CD4-positive, alpha-beta memory T cell (primary cell): Measurements from ENCODE around the gene CDC42BPG. TPM values are rescaled to one million over a fixed set of nuclear protein-coding genes. Genes with fewer than 3 reads are reported as not detected.

Source experiments
- CTCF ChIA-PET: fragments of 350-600 bp; sonication (Branson Sonifier 250); formaldehyde crosslinking; loops from one replicate; lab custom pipeline; 2021; ENCODE audit warnings: inconsistent platforms; ENCODE audit not compliant: partially characterized antibody; lab: Charles Lee
- POLR2A ChIA-PET: fragments of 350-600 bp; sonication (Branson Sonifier 250); formaldehyde crosslinking; loops from one replicate; lab custom pipeline; 2021; ENCODE audit not compliant: partially characterized antibody; lab: Charles Lee
- DNase-seq, 5 donors: peaks; one replicate each; pipeline versions ENCODE4 v3.0.0 to v3.0.0-alpha.2; 2020 to 2022; ENCODE audit warnings: mixed read lengths in 1 of 5
- H3K27ac ChIP-seq: one replicate; pipeline ENCODE4 v1.7.0; 2013; ENCODE audit warnings: low read depth, low read length
- H3K27me3 ChIP-seq: 2 replicates; pipeline ENCODE4 v1.7.0; 2013; ENCODE audit warnings: mild to moderate bottlenecking, low read length, moderate library complexity; ENCODE audit not compliant: insufficient read depth
- H3K36me3 ChIP-seq: 2 replicates; pipeline ENCODE4 v1.7.0; 2013; ENCODE audit warnings: mild to moderate bottlenecking, low read length, moderate library complexity; ENCODE audit not compliant: insufficient read depth
- H3K4me1 ChIP-seq: 2 replicates; pipeline ENCODE4 v1.7.0; 2013; ENCODE audit warnings: mild to moderate bottlenecking, low read length, moderate library complexity; ENCODE audit not compliant: insufficient read depth
- H3K4me3 ChIP-seq, 2 donors: one replicate each; pipeline ENCODE4 v1.7.0; 2013; ENCODE audit warnings: low read length in 2 of 2, mild to moderate bottlenecking in 1 of 2
- H3K9me3 ChIP-seq, 2 donors: one replicate each; pipeline ENCODE4 v1.7.0; 2013; ENCODE audit warnings: low read length in 2 of 2, control low read depth in 1 of 2; ENCODE audit not compliant: control insufficient read depth in 1 of 2
- H3K27ac Mint-ChIP-seq, 7 donors: one replicate each; pipeline ENCODE4 v1.8.0; 2020 to 2021; ENCODE audit warnings: mixed read lengths in 7 of 7, mild to moderate bottlenecking in 6 of 7, inconsistent platforms in 3 of 7, moderate library complexity in 3 of 7
- H3K27me3 Mint-ChIP-seq, 2 donors: one replicate each; pipeline ENCODE4 v1.8.0; 2020 to 2021; ENCODE audit warnings: mixed read lengths in 2 of 2
- H3K36me3 Mint-ChIP-seq, 2 donors: one replicate each; pipeline ENCODE4 v1.8.0; 2020 to 2021; ENCODE audit warnings: mixed read lengths in 2 of 2, inconsistent platforms in 1 of 2, mild to moderate bottlenecking in 1 of 2
- H3K4me1 Mint-ChIP-seq, 4 donors: one replicate each; pipeline ENCODE4 v1.8.0; 2020 to 2021; ENCODE audit warnings: mixed read lengths in 4 of 4, mild to moderate bottlenecking in 1 of 4
- H3K4me3 Mint-ChIP-seq, 8 donors: one replicate each; pipeline ENCODE4 v1.8.0; 2020 to 2021; ENCODE audit warnings: mixed read lengths in 8 of 8, mild to moderate bottlenecking in 7 of 8, moderate library complexity in 6 of 8, inconsistent platforms in 3 of 8
- H3K9me3 Mint-ChIP-seq, 8 donors: one replicate each; pipeline ENCODE4 v1.8.0; 2020 to 2021; ENCODE audit warnings: mixed read lengths in 8 of 8, mild to moderate bottlenecking in 5 of 8, inconsistent platforms in 3 of 8, moderate library complexity in 1 of 8
- intact Hi-C: fragments of 100-400 bp; cut with micrococcal nuclease; formaldehyde crosslinking; loops from one replicate; pipeline ENCODE4 v1.15.1; 2023
- polyA plus RNA-seq, 2 donors: library from polyadenylated mRNA; unstranded; fragments of 300-500 nt; fragmentation: Illumina TruSeq; gene quantifications; one replicate each; pipeline ENCODE4 v1.2.3, GENCODE V29; 2021
- total RNA-seq, 2 experiments: library from RNA; stranded (reverse); gene quantifications; one replicate each; pipeline ENCODE4 v1.2.3, GENCODE V29; 2021

The CDC42BPG gene
- total and polyA plus RNA-seq, 4 experiments from 2014 or later, result 0.62 to 9.0 (median 6.2) TPM; not detected in 1

DNA sequence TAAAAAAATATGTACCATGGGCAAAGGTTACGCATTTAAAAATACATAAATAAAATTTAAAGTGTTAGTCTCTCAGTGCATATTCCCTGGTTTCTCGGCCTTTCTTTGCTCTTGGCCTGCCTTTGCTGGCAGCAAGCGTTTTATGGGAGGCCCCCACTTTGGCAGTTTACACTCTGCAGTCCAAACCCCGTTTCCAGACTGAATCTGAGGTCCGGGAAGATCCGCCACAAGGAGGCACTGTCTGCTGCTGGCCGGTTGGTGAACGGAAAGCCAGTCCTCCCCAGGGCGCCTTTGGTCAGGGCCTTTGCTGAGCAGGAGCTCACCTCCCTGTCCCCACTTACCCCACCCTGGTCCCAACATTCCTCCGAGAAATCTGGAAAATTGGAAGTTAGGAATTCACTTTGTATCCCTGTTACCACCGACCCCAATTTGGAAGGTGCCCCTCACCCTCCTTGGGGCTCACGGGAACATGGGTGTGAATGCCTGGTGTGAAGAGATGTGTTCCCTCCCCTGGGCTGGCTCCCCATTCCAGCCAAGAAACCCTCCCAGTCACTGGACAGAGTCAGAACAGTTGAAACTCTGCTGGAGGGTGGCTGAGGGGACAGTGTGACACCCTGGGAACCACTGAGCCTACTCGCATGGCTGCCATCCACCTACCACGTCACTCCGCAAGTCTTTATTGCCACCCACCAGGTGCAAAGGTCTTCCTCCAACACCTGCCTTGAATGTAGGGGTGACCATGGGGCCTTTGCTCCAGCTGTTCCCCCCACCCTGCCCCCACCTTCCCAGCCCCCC lies 56.7 kb downstream of the CDC42BPG start:
- Mint-ChIP-seq H3K4me1 (peaks cover 3 to 6% (median 4%) of the 10 kb centered on the region in 4 donors), H3K36me3 (peaks cover 4 to 38% of the 10 kb centered on the region in 2 donors), H3K4me3 (no peak overlapping the region), H3K9me3 (no peaks in the 10 kb centered on the region), H3K27me3 (no peaks in the 10 kb centered on the region), H3K27ac (peak overlapping the region in 6 of 7 donors; percentile 48 to 90 (median 82))
- no peaks in the 10 kb centered on the region for H3K27me3 ChIP-seq
- H3K36me3 ChIP-seq, result peaks cover 19% of the 10 kb centered on the region
- H3K4me3 ChIP-seq, result no peak overlapping the region
- intact Hi-C loops, result loop anchor here (1.0 to 5.0 kb wide), 3 partner anchors 8 to 225 kb away; partner anchors contain the start of gene ARL2
- no peak overlapping the region for H3K27ac ChIP-seq
- POLR2A ChIA-PET, result interaction anchor here (1.0 to 2.3 kb wide), 8 partner anchors 9 to 45 kb away, joined by 3 to 16 read pairs (median 5); partner anchors contain the start of genes MAP4K2, PYGM and SF1
- no peaks in the 10 kb centered on the region for H3K9me3 ChIP-seq
- H3K4me1 ChIP-seq, result peaks cover 6% of the 10 kb centered on the region
- CTCF ChIA-PET, result interaction anchor here (0.7 to 3.2 kb wide), 7 partner anchors 9 to 98 kb away, joined by 3 to 12 read pairs (median 4); partner anchors contain the start of genes MAP4K2 and SF1
- peak; percentile 48 to 61 (median 52) for DNase-seq

DNA sequence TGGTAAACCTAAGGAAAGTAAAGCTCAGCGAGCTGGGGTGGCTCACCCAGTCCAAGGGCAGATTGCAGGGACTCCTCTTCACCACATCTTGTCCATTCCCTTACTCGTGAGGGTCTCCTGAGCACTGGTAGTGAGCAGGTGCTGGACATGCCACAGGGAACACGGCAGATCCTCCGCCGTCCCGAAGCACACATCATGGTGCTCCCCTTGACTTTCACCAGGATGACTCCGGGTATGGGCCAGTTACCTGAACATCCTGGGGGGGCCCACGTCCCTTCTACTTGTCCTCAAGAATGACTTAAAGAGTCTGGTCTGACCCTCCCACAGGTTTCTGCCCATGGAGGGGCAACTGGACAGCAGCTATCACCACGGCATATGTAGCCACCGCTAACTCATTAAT lies 58.1 kb downstream of the CDC42BPG start:
- no peak for DNase-seq
- Mint-ChIP-seq H3K9me3 (no peaks in the 10 kb centered on the region), H3K4me1 (peaks cover 3 to 9% (median 5%) of the 10 kb centered on the region in 4 donors), H3K36me3 (peaks cover 4 to 30% of the 10 kb centered on the region in 2 donors), H3K4me3 (no peak overlapping the region), H3K27me3 (no peaks in the 10 kb centered on the region), H3K27ac (peak overlapping the region in 2 of 7 donors; percentile 12 to 29)
- no peak overlapping the region for H3K4me3 ChIP-seq
- no peak overlapping the region for H3K27ac ChIP-seq
- ChIA-PET CTCF (interaction anchor here (1.0 to 3.2 kb wide), 7 partner anchors 11 to 107 kb away, joined by 3 to 12 read pairs (median 4); partner anchors contain the start of gene MAP4K2), POLR2A (interaction anchor here (0.9 to 3.0 kb wide), 8 partner anchors 8 to 67 kb away, joined by 3 to 31 read pairs (median 4); partner anchors contain the start of genes RASGRP2 and SF1)
- H3K36me3 ChIP-seq, result peaks cover 14% of the 10 kb centered on the region
- peaks cover 6% of the 10 kb centered on the region for H3K4me1 ChIP-seq
- intact Hi-C loops, result loop anchor here (5.0 kb wide), 1 partner anchor 226 kb away; the partner anchor contains the start of gene ARL2
- H3K27me3 ChIP-seq, result no peaks in the 10 kb centered on the region
- H3K9me3 ChIP-seq, result no peaks in the 10 kb centered on the region

DNA sequence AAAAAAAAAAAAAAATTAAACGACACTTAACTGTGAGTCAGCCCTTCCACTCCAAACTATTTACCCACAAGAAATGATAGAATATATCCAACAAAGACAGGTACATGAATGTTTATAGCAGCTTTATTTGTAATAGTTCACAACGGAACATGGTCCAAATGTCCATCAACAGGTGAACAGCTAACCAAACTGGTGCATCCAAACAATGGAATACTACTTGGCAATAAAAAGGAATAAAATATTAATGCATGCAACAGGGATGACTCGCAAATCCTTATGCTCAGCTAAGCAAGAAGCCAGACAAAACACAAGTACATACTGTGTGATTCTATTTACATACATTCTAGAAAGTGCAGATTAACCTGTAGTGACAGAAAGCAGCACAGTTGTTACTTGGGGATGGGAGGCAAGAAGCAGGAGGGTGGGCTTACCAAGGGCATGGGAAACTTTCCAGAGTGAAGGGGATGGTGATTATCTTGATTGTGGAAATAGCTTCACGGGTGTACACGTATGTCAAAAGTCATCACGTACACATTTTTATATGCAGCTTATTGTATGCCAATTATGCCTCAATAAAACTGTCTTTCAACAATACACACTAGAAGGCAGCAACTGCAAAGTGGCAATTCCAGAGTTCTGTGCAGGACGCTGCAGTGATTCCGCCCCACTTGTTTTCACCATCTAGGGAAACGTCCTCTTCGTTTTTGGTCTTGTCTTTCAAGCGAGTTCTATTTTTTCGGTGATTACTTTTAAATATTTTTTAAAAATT lies 59.5 kb downstream of the CDC42BPG start:
- peaks cover 11% of the 10 kb centered on the region for H3K36me3 ChIP-seq
- peak overlapping the region in 4 of 7 donors; percentile 13 to 70 (median 50) for H3K27ac Mint-ChIP-seq
- H3K4me3 Mint-ChIP-seq, result no peak overlapping the region
- no peak overlapping the region for H3K27ac ChIP-seq
- intact Hi-C loops, result loop anchor here (5.0 kb wide), 1 partner anchor 227 kb away; the partner anchor contains the start of gene ARL2
- no peaks in the 10 kb centered on the region for H3K27me3 Mint-ChIP-seq
- H3K4me3 ChIP-seq, result no peak overlapping the region
- peaks cover 11 to 22% (median 17%) of the 10 kb centered on the region in 4 donors for H3K4me1 Mint-ChIP-seq
- H3K4me1 ChIP-seq, result peaks cover 18% of the 10 kb centered on the region
- peaks cover 4 to 22% of the 10 kb centered on the region in 2 donors for H3K36me3 Mint-ChIP-seq
- DNase-seq, result no peak
- H3K9me3 ChIP-seq, result no peaks in the 10 kb centered on the region
- no peaks in the 10 kb centered on the region for H3K9me3 Mint-ChIP-seq
- ChIA-PET POLR2A (interaction anchor here (0.6 to 3.0 kb wide), 11 partner anchors 9 to 332 kb away, joined by 3 to 31 read pairs (median 3); partner anchors contain the start of genes CDC42BPG, MAP4K2, PYGM and RASGRP2), CTCF (interaction anchor here (1.2 to 2.4 kb wide), 8 partner anchors 10 to 109 kb away, joined by 3 to 7 read pairs (median 4); partner anchors contain the start of genes MEN1 and RASGRP2)
- H3K27me3 ChIP-seq, result no peaks in the 10 kb centered on the region

DNA sequence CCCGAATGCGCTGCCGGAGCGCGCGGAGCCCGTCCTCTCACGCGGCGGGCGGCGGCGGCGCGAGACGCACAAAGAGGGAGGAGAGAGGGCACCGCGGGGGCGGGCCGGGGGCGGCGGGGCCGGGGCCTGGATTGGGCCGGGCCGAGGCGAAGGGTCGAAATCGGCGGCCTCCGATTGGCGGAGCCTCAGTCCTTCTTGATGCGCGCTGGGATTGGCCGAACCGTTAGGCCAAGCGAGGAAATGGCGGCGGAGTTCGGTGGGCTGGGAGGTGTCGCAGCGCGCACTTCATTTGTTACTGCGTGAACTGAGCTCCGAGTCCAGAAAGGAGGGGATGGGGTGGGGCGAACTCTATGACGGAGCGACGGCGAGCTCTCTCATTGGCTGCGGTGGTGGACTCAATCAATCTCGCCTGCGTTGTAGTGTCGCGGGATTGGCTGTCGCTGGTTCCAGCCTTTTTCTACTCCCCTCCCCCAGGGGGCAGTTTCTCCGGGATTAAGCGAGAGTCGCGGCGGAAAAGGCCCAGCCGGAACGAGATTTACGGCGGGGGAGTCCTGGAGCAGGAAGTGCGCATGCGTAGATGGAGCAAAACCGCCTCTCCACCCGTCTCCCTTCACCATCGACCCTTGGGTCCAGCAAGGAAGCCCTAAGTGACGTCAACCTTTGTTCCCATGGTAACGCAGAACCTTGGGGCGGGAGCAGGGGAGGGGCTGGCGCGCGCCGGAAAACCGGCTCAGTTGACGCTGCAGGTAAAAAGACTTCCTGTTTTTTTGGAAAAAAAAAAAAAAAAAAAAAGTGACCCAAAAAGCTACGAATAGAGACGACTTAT lies 65.8 kb downstream of the CDC42BPG start, which contains the start of gene SF1:
Gene SF1 (minus strand): TSS at position 70 of the 826 bp plus-strand sequence. CDS start 150 bp downstream, outside the sequence.
- intact Hi-C loops, result loop anchor here (1.0 to 10.0 kb wide), 7 partner anchors 9 to 534 kb away; partner anchors contain the start of genes CDC42BPG, CDCA5, FKBP2 and MAP4K2
- peak; percentile 99 to 100 (median 100) for DNase-seq
- Histone ChIP-seq H3K4me3 (peak within 1 kb of the TSS; percentile 94 to 98), H3K36me3 (peaks cover 37% of the 10 kb centered on the region), H3K27ac (peak within 1 kb of the TSS; percentile 98), H3K27me3 (no peaks in the 10 kb centered on the region), H3K9me3 (no peaks in the 10 kb centered on the region), H3K4me1 (peaks cover 57% of the 10 kb centered on the region)
- peaks cover 0 to 7% (median 0%) of the 10 kb centered on the region in 8 donors for H3K9me3 Mint-ChIP-seq
- peak within 1 kb of the TSS; percentile 98 to 100 (median 98) for H3K27ac Mint-ChIP-seq
- ChIA-PET CTCF (interaction anchor here (0.6 to 2.3 kb wide), 15 partner anchors 9 to 507 kb away, joined by 3 to 20 read pairs (median 4); partner anchors contain the start of genes CDC42BPG, MEN1, RASGRP2 and ZNHIT2), POLR2A (interaction anchor here (0.6 to 33.1 kb wide), 51 partner anchors 8 to 1937 kb away, joined by 3 to 1500 read pairs (median 7); partner anchors contain the start of genes ATG2A, CDC42BPG, EHD1 and FAU)
- H3K4me1 Mint-ChIP-seq, result peaks cover 41 to 70% (median 55%) of the 10 kb centered on the region in 4 donors
- peaks cover 0 to 4% of the 10 kb centered on the region in 2 donors for H3K27me3 Mint-ChIP-seq
- H3K4me3 Mint-ChIP-seq, result peak within 1 kb of the TSS; percentile 89 to 96 (median 94)
- peaks cover 37 to 46% of the 10 kb centered on the region in 2 donors for H3K36me3 Mint-ChIP-seq

DNA sequence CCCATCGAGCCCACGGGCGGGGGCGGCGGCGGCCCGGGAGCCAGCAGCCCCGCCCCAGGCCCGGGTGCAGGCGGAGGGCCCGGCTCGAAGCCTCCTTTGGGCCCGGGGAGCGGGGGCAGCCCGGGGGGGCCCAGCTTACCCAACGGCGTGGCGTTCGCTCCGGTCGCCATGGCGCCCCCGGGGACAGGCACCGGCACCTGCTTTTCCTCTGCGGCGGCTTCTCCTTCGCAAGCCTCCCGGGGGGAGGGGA lies 66.3 kb downstream of the CDC42BPG start:
- H3K27ac ChIP-seq, result peak overlapping the region; percentile 98
- H3K27me3 ChIP-seq, result no peaks in the 10 kb centered on the region
- POLR2A ChIA-PET, result interaction anchor here (0.9 to 33.1 kb wide), 43 partner anchors 8 to 1937 kb away, joined by 3 to 1500 read pairs (median 7); partner anchors contain the start of genes CDC42BPG, EHD1, FAU and FOSL1
- CTCF ChIA-PET, result interaction anchor here (0.6 to 2.3 kb wide), 12 partner anchors 9 to 506 kb away, joined by 3 to 20 read pairs (median 4); partner anchors contain the start of genes CDC42BPG and RASGRP2
- Mint-ChIP-seq H3K9me3 (peaks cover 0 to 10% (median 0%) of the 10 kb centered on the region in 8 donors), H3K36me3 (peaks cover 43 to 51% of the 10 kb centered on the region in 2 donors), H3K4me3 (peak overlapping the region in 7 of 8 donors; percentile 86 to 92 (median 88)), H3K27me3 (peaks cover 0 to 4% of the 10 kb centered on the region in 2 donors), H3K4me1 (peaks cover 46 to 76% (median 60%) of the 10 kb centered on the region in 4 donors), H3K27ac (peak overlapping the region; percentile 98 to 100 (median 98))
- peaks cover 42% of the 10 kb centered on the region for H3K36me3 ChIP-seq
- peaks cover 63% of the 10 kb centered on the region for H3K4me1 ChIP-seq
- DNase-seq, result no peak
- intact Hi-C loops, result loop anchor here (1.0 to 10.0 kb wide), 5 partner anchors 32 to 533 kb away; partner anchors contain the start of genes CDC42BPG, CDCA5, FKBP2 and MEN1
- H3K9me3 ChIP-seq, result no peaks in the 10 kb centered on the region
- peak overlapping the region in 1 of 2 donors; percentile 44 for H3K4me3 ChIP-seq
